Esophagus muscularis mucosa (tissue), 4 donors: Measurements from ENCODE around the gene HAS3.

Experiments
- EP300 ChIP-seq: sonication (generic); formaldehyde crosslinking; IDR thresholded peaks from one replicate; pipeline ENCODE4 v1.6.1; 2017; ENCODE audit warnings: antibody characterized with exemption
- POLR2A ChIP-seq: fragments of 450-650 bp; IDR thresholded peaks from one replicate; pipeline ENCODE4 v1.6.1; 2017; ENCODE audit warnings: antibody characterized with exemption, moderate library complexity, mild to moderate bottlenecking, low read depth
- POLR2AphosphoS5 ChIP-seq, 2 donors: sonication (generic); formaldehyde crosslinking; IDR thresholded peaks; one replicate each; pipeline ENCODE4 v1.6.1; 2017; ENCODE audit warnings: antibody characterized with exemption in 2 of 2
- TF ChIP-seq, protein P1 (sequence below), 3 experiments: fragments of 200-600 bp in 2 of 3; fragments of 450-650 bp in 1 of 3; sonication (generic) in 2 of 3; IDR thresholded peaks; one replicate each; pipeline ENCODE4 v1.5.1; 2017 to 2019; ENCODE audit warnings: antibody characterized with exemption in 3 of 3, mild to moderate bottlenecking in 2 of 3, moderate library complexity in 1 of 3

DNA sequence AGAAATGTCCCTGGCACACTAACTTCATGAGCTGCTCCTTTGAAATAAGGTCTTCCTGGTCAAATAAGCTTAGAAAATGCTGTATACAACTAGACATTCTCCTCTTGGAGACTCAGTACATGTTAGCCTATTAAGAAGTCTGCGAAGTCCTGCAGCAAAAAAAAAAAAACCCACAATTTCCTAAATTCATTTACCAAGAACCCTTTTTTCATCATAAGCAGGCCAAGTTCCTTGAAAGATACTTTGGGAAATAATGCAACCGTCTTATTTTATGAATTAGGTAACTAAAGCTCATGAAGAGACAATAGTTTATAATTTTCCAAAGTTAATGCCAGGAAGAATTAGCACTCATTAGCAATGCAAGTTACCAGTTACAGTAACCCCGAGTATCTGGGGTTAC lies 49.0 kb upstream of the HAS3 start:
- TF ChIP-seq, protein P1, sequence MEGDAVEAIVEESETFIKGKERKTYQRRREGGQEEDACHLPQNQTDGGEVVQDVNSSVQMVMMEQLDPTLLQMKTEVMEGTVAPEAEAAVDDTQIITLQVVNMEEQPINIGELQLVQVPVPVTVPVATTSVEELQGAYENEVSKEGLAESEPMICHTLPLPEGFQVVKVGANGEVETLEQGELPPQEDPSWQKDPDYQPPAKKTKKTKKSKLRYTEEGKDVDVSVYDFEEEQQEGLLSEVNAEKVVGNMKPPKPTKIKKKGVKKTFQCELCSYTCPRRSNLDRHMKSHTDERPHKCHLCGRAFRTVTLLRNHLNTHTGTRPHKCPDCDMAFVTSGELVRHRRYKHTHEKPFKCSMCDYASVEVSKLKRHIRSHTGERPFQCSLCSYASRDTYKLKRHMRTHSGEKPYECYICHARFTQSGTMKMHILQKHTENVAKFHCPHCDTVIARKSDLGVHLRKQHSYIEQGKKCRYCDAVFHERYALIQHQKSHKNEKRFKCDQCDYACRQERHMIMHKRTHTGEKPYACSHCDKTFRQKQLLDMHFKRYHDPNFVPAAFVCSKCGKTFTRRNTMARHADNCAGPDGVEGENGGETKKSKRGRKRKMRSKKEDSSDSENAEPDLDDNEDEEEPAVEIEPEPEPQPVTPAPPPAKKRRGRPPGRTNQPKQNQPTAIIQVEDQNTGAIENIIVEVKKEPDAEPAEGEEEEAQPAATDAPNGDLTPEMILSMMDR (IDR thresholded peaks at IDR 0.05) = no peak
- TF ChIP-seq POLR2AphosphoS5 (IDR thresholded peaks at IDR 0.05) (no peak), EP300 (no peak), POLR2A (no peak)
